WTC11 (cell line): ENCODE data around the gene TMEM204.

Source experiments
- ATF1 ChIP-seq: sonication (generic); formaldehyde crosslinking; IDR thresholded peaks from 2 replicates; pipeline ENCODE4 v1.8.1; 2023; ENCODE audit warnings: mild to moderate bottlenecking, moderate library complexity, missing genetic modification reagents
- CTCF ChIP-seq: fragments of 200-600 bp; IDR thresholded peaks from 2 replicates; pipeline ENCODE4 v1.8.0; 2022; ENCODE audit warnings: antibody characterized with exemption
- ESRRA ChIP-seq: sonication (generic); formaldehyde crosslinking; IDR thresholded peaks from 2 replicates; pipeline ENCODE4 v1.8.1; 2022; ENCODE audit warnings: mild to moderate bottlenecking, missing genetic modification reagents, borderline replicate concordance
- FOXP4 ChIP-seq: sonication (generic); formaldehyde crosslinking; IDR thresholded peaks from 2 replicates; pipeline ENCODE4 v1.8.0; 2022; ENCODE audit warnings: mild to moderate bottlenecking, missing genetic modification reagents
- JUN ChIP-seq: sonication (generic); formaldehyde crosslinking; IDR thresholded peaks from 2 replicates; pipeline ENCODE4 v1.8.0; 2023; ENCODE audit warnings: mild to moderate bottlenecking, missing genetic modification reagents
- NFYB ChIP-seq: sonication (generic); formaldehyde crosslinking; conservative IDR thresholded peaks from 2 replicates; pipeline ENCODE4 v1.8.0; 2022; ENCODE audit warnings: low read depth, missing genetic modification reagents
- NR1H2 ChIP-seq: sonication (generic); formaldehyde crosslinking; IDR thresholded peaks from 2 replicates; pipeline ENCODE4 v1.9.0; 2021; ENCODE audit warnings: mild to moderate bottlenecking, moderate library complexity, missing genetic modification reagents
- SP1 ChIP-seq: sonication (generic); formaldehyde crosslinking; conservative IDR thresholded peaks from 2 replicates; pipeline ENCODE4 v1.8.1; 2022; ENCODE audit warnings: missing genetic modification reagents
- TEAD4 ChIP-seq: sonication (generic); formaldehyde crosslinking; IDR thresholded peaks from 2 replicates; pipeline ENCODE4 v1.8.0; 2022; ENCODE audit warnings: mild to moderate bottlenecking, missing genetic modification reagents
- USF1 ChIP-seq: sonication (generic); formaldehyde crosslinking; IDR thresholded peaks from 2 replicates; pipeline ENCODE4 v1.8.0; 2022; ENCODE audit warnings: mild to moderate bottlenecking, missing genetic modification reagents
- TF ChIP-seq, protein P1 (sequence below): sonication (generic); formaldehyde crosslinking; IDR thresholded peaks from 2 replicates; pipeline ENCODE4 v1.8.0; 2023; ENCODE audit warnings: mild to moderate bottlenecking, missing genetic modification reagents
- TF ChIP-seq, protein P2 (sequence below): sonication (generic); formaldehyde crosslinking; conservative IDR thresholded peaks from 2 replicates; pipeline ENCODE4 v1.8.1; 2023; ENCODE audit warnings: mild to moderate bottlenecking, low read depth, missing genetic modification reagents, moderate library complexity
- TF ChIP-seq, protein P3 (sequence below): sonication (generic); formaldehyde crosslinking; IDR thresholded peaks from 2 replicates; pipeline ENCODE4 v1.8.0; 2022; ENCODE audit warnings: mild to moderate bottlenecking, missing genetic modification reagents

- TF ChIP-seq CTCF (no peak), FOXP4 (no peak), TEAD4 (no peak), ESRRA (CRISPR knock-in tag) (no peak), JUN (CRISPR knock-in tag) (no peak), ATF1 (CRISPR knock-in tag) (no peak), NR1H2 (CRISPR knock-in tag) (no peak), SP1 (no peak), NFYB (CRISPR knock-in tag) (no peak), USF1 (CRISPR knock-in tag) (no peak)
- TF ChIP-seq, protein P1, sequence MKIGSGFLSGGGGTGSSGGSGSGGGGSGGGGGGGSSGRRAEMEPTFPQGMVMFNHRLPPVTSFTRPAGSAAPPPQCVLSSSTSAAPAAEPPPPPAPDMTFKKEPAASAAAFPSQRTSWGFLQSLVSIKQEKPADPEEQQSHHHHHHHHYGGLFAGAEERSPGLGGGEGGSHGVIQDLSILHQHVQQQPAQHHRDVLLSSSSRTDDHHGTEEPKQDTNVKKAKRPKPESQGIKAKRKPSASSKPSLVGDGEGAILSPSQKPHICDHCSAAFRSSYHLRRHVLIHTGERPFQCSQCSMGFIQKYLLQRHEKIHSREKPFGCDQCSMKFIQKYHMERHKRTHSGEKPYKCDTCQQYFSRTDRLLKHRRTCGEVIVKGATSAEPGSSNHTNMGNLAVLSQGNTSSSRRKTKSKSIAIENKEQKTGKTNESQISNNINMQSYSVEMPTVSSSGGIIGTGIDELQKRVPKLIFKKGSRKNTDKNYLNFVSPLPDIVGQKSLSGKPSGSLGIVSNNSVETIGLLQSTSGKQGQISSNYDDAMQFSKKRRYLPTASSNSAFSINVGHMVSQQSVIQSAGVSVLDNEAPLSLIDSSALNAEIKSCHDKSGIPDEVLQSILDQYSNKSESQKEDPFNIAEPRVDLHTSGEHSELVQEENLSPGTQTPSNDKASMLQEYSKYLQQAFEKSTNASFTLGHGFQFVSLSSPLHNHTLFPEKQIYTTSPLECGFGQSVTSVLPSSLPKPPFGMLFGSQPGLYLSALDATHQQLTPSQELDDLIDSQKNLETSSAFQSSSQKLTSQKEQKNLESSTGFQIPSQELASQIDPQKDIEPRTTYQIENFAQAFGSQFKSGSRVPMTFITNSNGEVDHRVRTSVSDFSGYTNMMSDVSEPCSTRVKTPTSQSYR (CRISPR knock-in tag): no peak
- TF ChIP-seq, protein P2, sequence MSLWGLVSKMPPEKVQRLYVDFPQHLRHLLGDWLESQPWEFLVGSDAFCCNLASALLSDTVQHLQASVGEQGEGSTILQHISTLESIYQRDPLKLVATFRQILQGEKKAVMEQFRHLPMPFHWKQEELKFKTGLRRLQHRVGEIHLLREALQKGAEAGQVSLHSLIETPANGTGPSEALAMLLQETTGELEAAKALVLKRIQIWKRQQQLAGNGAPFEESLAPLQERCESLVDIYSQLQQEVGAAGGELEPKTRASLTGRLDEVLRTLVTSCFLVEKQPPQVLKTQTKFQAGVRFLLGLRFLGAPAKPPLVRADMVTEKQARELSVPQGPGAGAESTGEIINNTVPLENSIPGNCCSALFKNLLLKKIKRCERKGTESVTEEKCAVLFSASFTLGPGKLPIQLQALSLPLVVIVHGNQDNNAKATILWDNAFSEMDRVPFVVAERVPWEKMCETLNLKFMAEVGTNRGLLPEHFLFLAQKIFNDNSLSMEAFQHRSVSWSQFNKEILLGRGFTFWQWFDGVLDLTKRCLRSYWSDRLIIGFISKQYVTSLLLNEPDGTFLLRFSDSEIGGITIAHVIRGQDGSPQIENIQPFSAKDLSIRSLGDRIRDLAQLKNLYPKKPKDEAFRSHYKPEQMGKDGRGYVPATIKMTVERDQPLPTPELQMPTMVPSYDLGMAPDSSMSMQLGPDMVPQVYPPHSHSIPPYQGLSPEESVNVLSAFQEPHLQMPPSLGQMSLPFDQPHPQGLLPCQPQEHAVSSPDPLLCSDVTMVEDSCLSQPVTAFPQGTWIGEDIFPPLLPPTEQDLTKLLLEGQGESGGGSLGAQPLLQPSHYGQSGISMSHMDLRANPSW: no peak
- TF ChIP-seq, protein P3, sequence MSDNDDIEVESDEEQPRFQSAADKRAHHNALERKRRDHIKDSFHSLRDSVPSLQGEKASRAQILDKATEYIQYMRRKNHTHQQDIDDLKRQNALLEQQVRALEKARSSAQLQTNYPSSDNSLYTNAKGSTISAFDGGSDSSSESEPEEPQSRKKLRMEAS (CRISPR knock-in tag): no peak
Observed at GRCh38 chr16:1551166-1551565, 17.7 kb downstream of the TMEM204 start.
